ENCODE results near the gene CREB3L2.

Gene CREB3L2

DNA sequence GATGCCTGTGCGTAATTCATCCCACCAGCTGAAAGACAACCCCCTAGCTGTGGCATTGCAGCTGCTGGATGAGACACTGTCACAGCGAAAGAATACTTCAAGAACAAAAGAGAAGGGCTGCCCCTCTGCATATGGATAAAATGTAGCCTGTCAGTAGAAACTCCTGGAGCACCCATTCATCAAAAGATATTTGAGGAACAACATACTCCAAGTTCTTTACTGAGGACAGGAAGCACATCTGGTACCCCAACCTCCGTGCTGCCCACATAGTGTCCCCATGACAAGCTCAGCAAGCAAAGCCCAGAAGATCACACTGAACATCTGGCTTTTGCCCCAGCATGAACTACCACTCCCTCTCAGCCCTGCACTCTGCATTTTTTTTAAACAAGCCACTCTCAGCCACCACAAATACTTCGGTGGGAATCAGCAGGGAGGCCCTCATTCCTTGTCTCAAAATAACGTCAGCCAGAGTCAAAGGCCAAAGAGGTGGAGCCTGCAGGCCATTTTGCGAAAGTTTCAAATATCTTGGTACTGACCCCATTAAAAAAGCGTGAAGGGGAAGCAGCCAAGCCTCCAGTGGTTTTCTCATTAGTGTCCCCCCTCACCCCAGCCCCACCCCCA is 1.7 kb downstream of the CREB3L2 start:
- Mint-ChIP-seq H3K27me3 (no peaks in the 10 kb centered on the region), H3K4me3 (peak overlapping the region; percentile 95), H3K4me1 (peaks cover 58% of the 10 kb centered on the region), H3K9me3 (no peaks in the 10 kb centered on the region), H3K36me3 (no peaks in the 10 kb centered on the region), H3K27ac (no peak overlapping the region)

DNA sequence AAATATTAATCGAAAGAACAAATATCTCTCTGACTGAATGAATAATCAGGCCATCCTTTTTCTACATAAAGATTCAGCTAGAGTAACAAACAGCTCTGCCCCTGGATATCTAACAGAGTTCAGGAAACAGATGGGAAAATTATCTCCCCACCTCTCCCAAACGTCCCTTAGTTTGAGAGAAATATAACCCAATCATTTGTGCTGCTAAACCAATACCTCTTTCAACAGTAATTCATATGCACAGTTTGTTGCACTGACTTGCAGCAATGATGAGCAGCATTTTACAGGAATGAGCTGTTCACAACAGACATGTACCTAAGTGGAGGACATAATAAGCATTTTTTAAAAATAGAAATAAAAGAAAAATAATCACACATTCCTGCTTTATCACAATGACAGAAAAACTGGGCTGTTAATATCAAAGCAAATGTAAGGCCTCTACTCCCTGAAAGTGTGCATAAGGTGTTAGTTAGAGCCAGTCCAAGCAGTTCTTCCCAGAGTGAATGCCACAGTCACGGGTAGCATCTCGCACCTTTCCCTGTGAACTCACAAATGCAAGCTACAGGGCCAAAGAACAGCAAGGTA is 2.3 kb downstream of the CREB3L2 start:
- no peaks in the 10 kb centered on the region for H3K36me3 Mint-ChIP-seq
- H3K4me3 Mint-ChIP-seq = peak overlapping the region; percentile 95
- peaks cover 52% of the 10 kb centered on the region for H3K4me1 Mint-ChIP-seq
- H3K9me3 Mint-ChIP-seq = no peaks in the 10 kb centered on the region
- no peaks in the 10 kb centered on the region for H3K27me3 Mint-ChIP-seq
- H3K27ac Mint-ChIP-seq = no peak overlapping the region

DNA sequence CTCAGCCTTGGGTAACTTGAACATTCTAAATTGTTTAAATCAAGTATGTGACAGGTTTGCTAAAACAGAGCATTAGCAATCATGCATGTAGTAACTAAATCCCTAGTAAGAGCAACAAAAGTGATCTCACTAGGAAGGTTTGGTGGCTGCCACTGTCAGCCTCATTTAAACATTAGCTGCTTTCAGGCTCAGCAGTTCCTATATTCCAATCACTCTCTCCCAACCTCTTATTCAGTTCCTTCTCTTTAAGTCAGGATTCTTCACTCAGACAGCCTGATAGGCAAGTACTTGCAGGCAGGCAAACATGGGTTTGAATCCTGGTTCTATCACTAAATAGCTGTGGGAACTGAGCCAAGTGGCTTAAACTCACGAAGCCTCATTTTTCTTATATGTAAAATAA is 3.6 kb downstream of the CREB3L2 start:
- no peaks in the 10 kb centered on the region for H3K27me3 Mint-ChIP-seq
- H3K36me3 Mint-ChIP-seq = no peaks in the 10 kb centered on the region
- peaks cover 45% of the 10 kb centered on the region for H3K4me1 Mint-ChIP-seq
- H3K4me3 Mint-ChIP-seq = no peak overlapping the region
- no peaks in the 10 kb centered on the region for H3K9me3 Mint-ChIP-seq
- no peak overlapping the region for H3K27ac Mint-ChIP-seq

DNA sequence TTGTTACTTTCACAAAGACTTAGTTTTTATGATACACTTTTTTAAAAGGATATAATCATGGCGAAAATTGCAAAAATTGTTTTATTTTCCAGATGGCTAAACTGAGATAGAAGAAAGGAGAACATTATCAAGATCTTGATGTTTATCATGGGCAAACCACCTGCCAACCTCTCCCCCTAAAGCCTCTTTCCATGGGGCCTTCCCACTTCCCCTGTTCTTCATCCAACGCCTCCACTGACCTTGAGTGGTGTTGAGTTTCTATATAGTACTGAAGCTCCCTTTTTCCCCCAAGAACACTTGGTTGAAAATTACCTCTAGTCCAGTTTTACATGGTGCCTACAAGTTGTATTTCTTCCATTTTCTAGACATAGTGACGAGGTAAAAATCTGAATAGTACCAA is 5.0 kb downstream of the CREB3L2 start:
- Mint-ChIP-seq H3K9me3 (no peaks in the 10 kb centered on the region), H3K4me1 (peaks cover 49% of the 10 kb centered on the region)

DNA sequence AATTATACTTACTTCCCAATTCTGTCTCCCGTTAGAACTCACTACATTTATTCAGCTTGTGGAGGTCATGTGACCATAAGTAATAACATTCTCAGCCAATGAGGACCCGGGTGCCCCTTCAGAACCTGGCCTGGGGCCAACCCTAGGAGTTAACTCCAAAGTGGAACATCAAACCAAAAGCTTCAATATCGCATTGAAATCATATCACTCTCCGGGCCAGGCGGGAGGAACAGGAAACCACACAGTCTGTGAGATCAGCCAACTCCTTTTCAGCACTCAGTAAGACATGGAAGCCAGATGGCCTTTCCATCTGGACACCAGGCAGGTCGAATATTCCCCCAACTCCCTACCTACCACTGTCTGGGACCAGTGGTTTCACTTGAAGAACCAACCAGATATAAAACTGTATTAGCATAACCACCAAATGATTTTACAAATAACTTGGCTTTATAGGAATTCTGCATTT is 5.5 kb downstream of the CREB3L2 start:
- Mint-ChIP-seq H3K36me3 (no peaks in the 10 kb centered on the region), H3K27ac (no peak overlapping the region), H3K9me3 (no peaks in the 10 kb centered on the region), H3K4me1 (peaks cover 50% of the 10 kb centered on the region), H3K27me3 (no peaks in the 10 kb centered on the region), H3K4me3 (no peak overlapping the region)

More for the DNA sequence above, 5.0 kb downstream of the CREB3L2 start:
- Mint-ChIP-seq H3K27ac (no peak overlapping the region), H3K4me3 (no peak overlapping the region), H3K36me3 (no peaks in the 10 kb centered on the region), H3K27me3 (no peaks in the 10 kb centered on the region)

DNA sequence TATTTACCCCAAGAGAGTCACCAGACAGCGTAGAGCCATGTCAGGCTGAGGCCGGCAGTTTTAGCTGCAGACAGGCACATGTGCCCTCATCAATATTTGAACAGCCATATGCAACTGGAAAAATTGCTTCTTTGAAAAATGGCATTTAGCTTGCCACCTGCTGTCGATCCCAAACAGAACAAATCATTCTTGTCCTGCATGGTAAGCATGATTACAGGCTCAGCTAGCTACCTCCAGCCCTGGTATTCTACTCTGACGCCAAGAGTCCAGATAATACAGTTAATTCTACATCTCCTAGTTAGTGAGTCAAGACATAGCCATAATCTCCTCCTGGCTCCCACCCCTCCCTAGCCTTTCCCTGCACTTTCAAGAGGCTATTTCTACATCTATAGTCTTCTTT is 7.7 kb downstream of the CREB3L2 start:
- Mint-ChIP-seq H3K36me3 (no peaks in the 10 kb centered on the region), H3K27ac (no peak overlapping the region), H3K4me3 (no peak overlapping the region), H3K4me1 (peaks cover 30% of the 10 kb centered on the region), H3K27me3 (no peaks in the 10 kb centered on the region), H3K9me3 (no peaks in the 10 kb centered on the region)

DNA sequence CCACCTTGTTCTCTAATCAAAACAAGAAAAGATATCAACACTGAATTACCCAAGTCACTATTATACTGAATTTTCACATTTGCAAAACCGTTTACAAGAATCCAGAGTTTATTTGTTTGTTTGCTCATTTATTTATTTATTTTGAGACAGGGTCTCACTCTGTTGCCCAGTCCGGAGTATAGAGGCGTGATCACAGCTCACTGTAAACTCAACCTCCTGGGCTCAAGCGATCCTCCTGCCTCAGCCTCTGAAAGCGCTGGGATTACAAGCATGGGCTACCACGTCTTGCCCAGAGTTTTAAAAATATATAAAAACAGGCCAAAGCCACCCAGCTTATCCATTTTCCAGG is 8.5 kb downstream of the CREB3L2 start:
- H3K36me3 Mint-ChIP-seq = no peaks in the 10 kb centered on the region
- H3K27ac Mint-ChIP-seq = no peak overlapping the region
- no peak overlapping the region for H3K4me3 Mint-ChIP-seq
- H3K4me1 Mint-ChIP-seq = peaks cover 24% of the 10 kb centered on the region
- H3K27me3 Mint-ChIP-seq = no peaks in the 10 kb centered on the region
- no peaks in the 10 kb centered on the region for H3K9me3 Mint-ChIP-seq

DNA sequence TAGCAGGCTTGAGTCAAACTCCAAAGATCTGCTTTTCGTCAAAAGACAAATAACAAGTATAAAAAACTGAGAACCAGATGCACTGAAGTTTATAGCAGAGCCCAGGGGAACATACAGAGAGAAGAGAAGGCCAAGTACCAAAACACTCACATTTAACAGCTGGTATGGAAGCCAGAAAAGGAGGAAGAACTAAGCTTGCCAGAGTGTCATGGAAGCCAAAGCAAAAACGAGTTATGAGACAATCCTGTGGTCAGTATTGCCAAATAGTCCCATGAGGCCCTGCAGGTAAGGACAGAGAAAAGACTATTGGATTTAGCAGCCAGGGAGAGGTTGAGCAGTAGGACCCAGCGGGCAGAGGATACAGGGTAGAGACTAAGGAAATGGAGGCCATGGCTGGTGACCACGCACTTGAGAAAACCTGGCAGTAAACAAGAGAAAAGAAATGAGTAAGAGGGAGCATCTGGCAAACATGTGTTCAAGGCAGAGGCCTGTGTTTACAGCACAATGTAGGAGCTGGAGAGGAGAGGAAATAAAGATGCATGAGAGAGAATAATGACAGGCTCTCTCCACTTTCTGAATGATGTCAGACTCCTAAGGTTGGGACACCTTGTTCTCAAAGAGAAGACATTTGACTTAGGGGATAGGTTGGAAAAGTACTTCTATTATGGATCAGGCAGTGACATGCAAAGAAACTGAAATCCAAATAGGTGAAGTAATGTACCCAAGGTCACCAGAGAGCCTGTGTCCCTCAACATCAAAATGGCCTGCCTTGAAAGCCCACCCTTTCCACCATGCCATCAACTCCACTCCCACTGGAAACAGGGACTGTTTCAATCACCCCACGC is 9.1 kb downstream of the CREB3L2 start:
- peaks cover 24% of the 10 kb centered on the region for H3K4me1 Mint-ChIP-seq
- H3K27ac Mint-ChIP-seq = peak overlapping the region; percentile 14
- no peaks in the 10 kb centered on the region for H3K9me3 Mint-ChIP-seq
- no peak overlapping the region for H3K4me3 Mint-ChIP-seq
- no peaks in the 10 kb centered on the region for H3K27me3 Mint-ChIP-seq
- no peaks in the 10 kb centered on the region for H3K36me3 Mint-ChIP-seq

DNA sequence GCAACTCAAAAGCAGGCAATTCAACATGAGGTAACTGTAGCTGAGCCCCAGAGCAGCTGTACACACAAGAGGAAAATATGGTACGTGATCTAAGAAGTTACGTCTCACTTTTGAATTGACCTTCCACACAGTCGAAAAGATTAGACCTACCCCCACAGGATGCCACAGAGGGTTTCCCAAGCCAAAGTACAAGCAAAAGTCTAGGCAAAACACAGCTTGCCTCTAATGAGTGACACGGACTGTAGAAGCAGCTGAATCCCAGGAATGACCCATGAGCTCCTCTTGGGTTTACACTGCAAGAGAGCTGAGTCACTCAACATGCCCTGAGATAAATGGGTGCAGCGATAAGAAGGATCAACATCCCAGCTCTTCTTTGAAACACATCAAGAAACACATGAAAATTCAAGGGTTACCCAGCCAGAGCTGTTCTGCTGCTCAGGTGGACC is 9.8 kb downstream of the CREB3L2 start:
- no peaks in the 10 kb centered on the region for H3K36me3 Mint-ChIP-seq
- no peaks in the 10 kb centered on the region for H3K27me3 Mint-ChIP-seq
- no peak overlapping the region for H3K27ac Mint-ChIP-seq
- H3K4me3 Mint-ChIP-seq = no peak overlapping the region
- H3K4me1 Mint-ChIP-seq = peaks cover 23% of the 10 kb centered on the region
- no peaks in the 10 kb centered on the region for H3K9me3 Mint-ChIP-seq

DNA sequence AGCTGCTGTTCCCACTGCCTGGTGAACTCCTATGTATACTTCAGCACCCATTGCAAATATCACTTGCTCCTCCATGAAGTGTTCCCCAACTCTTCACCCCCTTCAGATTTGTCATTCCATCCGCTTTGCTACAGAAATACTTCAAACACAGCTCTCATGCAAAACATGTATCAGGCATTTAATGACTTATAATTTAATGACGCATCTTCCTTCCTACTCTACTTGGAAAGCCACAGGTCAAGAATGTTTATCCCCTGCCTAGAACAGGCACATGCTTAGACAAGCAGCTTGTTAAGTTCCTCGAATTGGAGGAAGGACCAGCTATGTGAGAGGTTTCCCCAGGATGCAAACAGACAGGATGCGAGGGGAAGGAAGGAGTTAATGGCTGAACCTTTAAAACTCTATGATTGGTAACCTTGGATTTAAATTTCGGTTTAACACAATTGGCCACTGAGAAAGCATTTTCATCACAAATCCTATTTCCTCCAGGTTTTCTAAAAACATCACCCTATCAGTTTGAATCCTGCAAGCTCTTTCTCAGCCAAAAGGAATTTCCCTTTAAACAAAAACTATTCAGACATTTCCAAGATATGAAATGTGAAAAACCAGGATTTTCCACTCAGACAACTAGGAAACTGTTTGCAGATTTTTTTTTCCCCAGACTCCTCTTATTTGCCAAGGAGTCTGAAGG is 11.5 kb downstream of the CREB3L2 start:
- Mint-ChIP-seq H3K4me3 (no peak overlapping the region), H3K36me3 (no peaks in the 10 kb centered on the region), H3K9me3 (no peaks in the 10 kb centered on the region), H3K27ac (no peak overlapping the region), H3K4me1 (peaks cover 12% of the 10 kb centered on the region), H3K27me3 (no peaks in the 10 kb centered on the region)

DNA sequence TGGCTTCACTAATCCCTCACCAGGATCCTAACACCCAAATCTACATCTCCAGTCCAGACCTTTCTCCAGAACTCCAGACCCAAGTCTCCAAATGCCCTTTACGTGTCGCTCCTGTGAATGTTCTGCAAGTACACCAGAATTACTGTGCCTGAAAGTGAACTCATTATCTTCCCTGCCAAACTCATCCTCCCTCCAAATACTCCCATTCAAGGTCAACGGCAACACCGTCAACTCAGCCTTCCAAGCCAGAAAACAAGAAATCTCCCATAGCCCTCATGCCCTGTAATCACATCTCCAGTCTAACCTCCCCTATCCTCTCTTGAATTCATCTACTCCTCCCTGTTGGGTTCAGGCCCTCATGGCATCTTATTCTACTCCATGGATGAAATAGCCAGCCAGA is 12.3 kb downstream of the CREB3L2 start:
- H3K27me3 Mint-ChIP-seq = no peaks in the 10 kb centered on the region
- H3K4me1 Mint-ChIP-seq = peaks cover 12% of the 10 kb centered on the region
- peaks cover under 1% of the 10 kb centered on the region for H3K36me3 Mint-ChIP-seq
- no peak overlapping the region for H3K4me3 Mint-ChIP-seq
- H3K27ac Mint-ChIP-seq = no peak overlapping the region
- H3K9me3 Mint-ChIP-seq = no peaks in the 10 kb centered on the region

DNA sequence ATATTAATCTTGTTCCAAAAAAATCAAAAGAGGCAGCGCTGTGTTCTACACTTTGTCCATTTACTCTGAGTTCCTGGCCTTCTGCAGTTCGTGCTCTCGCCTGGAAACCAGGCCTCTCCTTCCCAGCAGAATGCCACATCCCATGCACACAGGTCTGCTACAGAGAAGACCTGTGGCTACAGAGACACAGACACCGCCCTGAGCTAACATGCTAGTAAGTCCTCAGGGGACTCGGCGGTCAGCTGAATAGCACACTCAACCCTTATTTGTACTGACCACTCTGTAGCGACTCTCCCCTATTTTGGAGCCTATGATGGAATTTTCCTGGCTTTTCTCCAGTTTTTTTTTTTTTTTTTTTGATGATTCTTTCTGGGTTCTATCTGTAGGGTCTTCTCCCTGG is 12.8 kb downstream of the CREB3L2 start:
- Mint-ChIP-seq H3K36me3 (peaks cover 5% of the 10 kb centered on the region), H3K9me3 (no peaks in the 10 kb centered on the region), H3K4me3 (no peak overlapping the region), H3K4me1 (peaks cover 12% of the 10 kb centered on the region), H3K27me3 (no peaks in the 10 kb centered on the region), H3K27ac (no peak overlapping the region)

DNA sequence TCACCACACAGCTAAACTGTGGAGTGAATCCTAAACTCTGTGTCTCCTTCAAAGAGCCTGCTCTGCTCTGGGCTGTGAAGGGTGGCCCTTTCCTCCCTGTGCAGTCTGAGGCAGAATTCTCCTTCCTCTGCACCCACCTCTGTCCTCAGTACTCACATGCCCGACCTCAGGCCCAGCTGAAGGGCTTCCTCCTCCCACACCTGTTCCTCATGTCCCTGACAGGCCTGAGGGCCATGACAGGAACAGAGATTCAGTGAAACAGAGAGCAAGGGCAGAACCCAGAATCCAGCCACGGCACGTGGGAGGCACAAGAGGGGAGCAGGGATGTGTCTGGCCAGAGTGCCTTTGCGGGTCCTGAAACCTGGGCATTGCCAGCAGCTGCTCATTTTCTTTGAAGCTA is 13.9 kb downstream of the CREB3L2 start:
- Mint-ChIP-seq H3K36me3 (peaks cover 7% of the 10 kb centered on the region), H3K27me3 (no peaks in the 10 kb centered on the region), H3K27ac (no peak overlapping the region)

DNA sequence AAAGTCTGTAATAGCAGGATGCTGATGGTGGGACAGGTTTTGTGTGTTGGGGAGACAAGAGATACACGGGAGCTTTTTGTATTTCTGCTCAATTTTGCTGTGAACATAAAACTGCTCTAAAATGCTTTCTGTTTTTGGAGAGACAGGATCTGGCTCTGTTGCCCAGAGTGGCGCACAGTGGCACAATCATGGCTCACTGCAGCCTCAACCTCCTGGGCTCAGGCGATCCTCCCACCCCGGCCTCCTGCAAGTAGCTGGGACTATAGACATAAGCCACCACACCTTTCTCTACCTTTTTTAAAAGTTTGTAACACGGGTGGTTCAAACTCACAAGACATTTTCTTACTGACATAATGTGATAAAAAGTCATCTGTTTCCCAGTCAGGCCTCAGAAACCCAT is 14.3 kb downstream of the CREB3L2 start:
- peaks cover 2% of the 10 kb centered on the region for H3K9me3 Mint-ChIP-seq
- no peak overlapping the region for H3K4me3 Mint-ChIP-seq

More for the DNA sequence above, 13.9 kb downstream of the CREB3L2 start:
- Mint-ChIP-seq H3K4me1 (peaks cover 11% of the 10 kb centered on the region), H3K4me3 (no peak overlapping the region), H3K9me3 (no peaks in the 10 kb centered on the region)

DNA sequence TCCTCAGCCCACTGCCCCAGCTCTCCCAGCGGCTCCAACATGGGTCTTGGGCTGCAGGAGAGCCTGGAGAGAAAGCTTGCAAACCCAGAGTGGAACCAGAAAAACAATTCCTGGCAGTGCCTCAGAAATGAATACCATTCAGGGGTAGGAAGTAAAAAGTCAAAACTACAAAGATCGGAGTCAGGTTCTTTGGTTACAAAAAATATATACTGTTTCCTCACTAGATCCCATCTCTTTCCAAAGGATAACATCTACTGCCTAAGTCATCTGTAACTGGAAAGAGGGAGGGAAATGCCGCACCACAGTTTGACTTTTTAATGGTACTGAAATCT is 14.9 kb downstream of the CREB3L2 start:
- H3K4me3 Mint-ChIP-seq = no peak overlapping the region
- H3K27me3 Mint-ChIP-seq = no peaks in the 10 kb centered on the region
- H3K4me1 Mint-ChIP-seq = peaks cover 2% of the 10 kb centered on the region
- peaks cover 4% of the 10 kb centered on the region for H3K9me3 Mint-ChIP-seq
- H3K36me3 Mint-ChIP-seq = peaks cover 15% of the 10 kb centered on the region
- no peak overlapping the region for H3K27ac Mint-ChIP-seq

More for the DNA sequence above, 14.3 kb downstream of the CREB3L2 start:
- Mint-ChIP-seq H3K4me1 (peaks cover 7% of the 10 kb centered on the region), H3K36me3 (peaks cover 12% of the 10 kb centered on the region), H3K27ac (no peak overlapping the region), H3K27me3 (no peaks in the 10 kb centered on the region)

All from activated naive CD4-positive, alpha-beta T cell treated with anti-CD3 and anti-CD28 coated beads, Interleukin-2, amount 50 U/mL, for 24 hours (primary cell).